H1 (cell line): Measurements from ENCODE around the gene FGFBP2. TPM values are rescaled to one million over a fixed set of nuclear protein-coding genes. Genes with fewer than 3 reads are reported as not detected.

Experiments used
- CTCF ChIA-PET: fragments of 300-600 bp; sonication (Branson Sonifier 250); formaldehyde crosslinking; loops from one replicate; lab custom pipeline; 2021; ENCODE audit not compliant: partially characterized antibody; lab: Charles Lee
- POLR2A ChIA-PET: fragments of 300-600 bp; sonication (Branson Sonifier 250); formaldehyde crosslinking; loops from one replicate; lab custom pipeline; 2021; ENCODE audit warnings: inconsistent platforms; ENCODE audit not compliant: partially characterized antibody; lab: Charles Lee
- DNase-seq, 2 experiments: peaks; one replicate each; pipeline versions ENCODE4 v3.0.0 to v3.0.0-alpha.2; 2010 to 2022; ENCODE audit warnings: low spot score in 2 of 2, low read depth in 1 of 2, mixed read lengths in 1 of 2
- FAIRE-seq: peaks from 2 replicates; lab custom pipeline; 2011; peaks lifted over from hg19 to GRCh38; lab: Jason Lieb, UNC
- H2AFZ ChIP-seq: 2 replicates; pipeline ENCODE4 v1.8.1; 2012; ENCODE audit warnings: low read length, inconsistent platforms
- H2AK5ac ChIP-seq: 2 replicates; pipeline ENCODE4 v1.6.1; 2013; ENCODE audit warnings: low read depth, low read length
- H2BK120ac ChIP-seq: replicated peaks from 2 replicates; pipeline ENCODE3; 2013; ENCODE audit warnings: low read depth, low read length, inconsistent platforms
- H2BK12ac ChIP-seq: 2 replicates; pipeline ENCODE4 v1.6.1; 2013; ENCODE audit warnings: low read depth, low read length
- H2BK15ac ChIP-seq: 2 replicates; pipeline ENCODE4 v1.6.1; 2013; ENCODE audit warnings: low read length
- H2BK20ac ChIP-seq: 2 replicates; pipeline ENCODE4 v1.6.1; 2013; ENCODE audit warnings: low read length
- H2BK5ac ChIP-seq: 2 replicates; pipeline ENCODE4 v1.6.1; 2013; ENCODE audit warnings: low read depth, low read length
- H3K14ac ChIP-seq: 2 replicates; pipeline ENCODE4 v1.6.1; 2013; ENCODE audit warnings: inconsistent platforms; ENCODE audit not compliant: insufficient read length
- H3K18ac ChIP-seq: 2 replicates; pipeline ENCODE4 v1.6.1; 2013; ENCODE audit warnings: low read length; ENCODE audit errors: extremely low read depth
- H3K23ac ChIP-seq: 2 replicates; pipeline ENCODE4 v1.6.1; 2013; ENCODE audit warnings: inconsistent platforms; ENCODE audit not compliant: insufficient read length
- H3K23me2 ChIP-seq: 2 replicates; pipeline ENCODE4 v1.6.1; 2013; ENCODE audit warnings: low read depth, low read length
- H3K27ac ChIP-seq: 2 replicates; pipeline ENCODE4 v1.6.1; 2011; ENCODE audit warnings: low read depth, low read length, inconsistent platforms
- H3K27me3 ChIP-seq, 4 experiments: replicated peaks in 1 of 4; 1 replicate in 1 of 4; 2 replicates in 3 of 4; pipeline versions ENCODE4 v1.6.1 to v1.8.1; 2011 to 2013; ENCODE audit warnings: low read length in 3 of 4, mild to moderate bottlenecking in 3 of 4, inconsistent platforms in 2 of 4, mixed read lengths in 2 of 4, moderate library complexity in 1 of 4; ENCODE audit not compliant: control insufficient read depth in 3 of 4, insufficient read depth in 3 of 4; ENCODE audit errors: extremely low read depth in 1 of 4
- H3K36me3 ChIP-seq, 4 experiments: 2 replicates each; pipeline versions ENCODE4 v1.6.1 to v1.8.1; 2011 to 2013; ENCODE audit warnings: mild to moderate bottlenecking in 4 of 4, low read length in 3 of 4, moderate library complexity in 2 of 4, control low read depth in 1 of 4, inconsistent platforms in 1 of 4; ENCODE audit not compliant: insufficient read depth in 4 of 4, control insufficient read depth in 2 of 4
- H3K4ac ChIP-seq: replicated peaks from 2 replicates; pipeline ENCODE3; 2013; ENCODE audit warnings: low read length, low read depth, mixed read lengths, inconsistent platforms; ENCODE audit not compliant: insufficient read length
- H3K4me1 ChIP-seq, 4 experiments: replicated peaks in 1 of 4; 1 replicate in 1 of 4; 2 replicates in 3 of 4; pipeline versions ENCODE4 v1.6.1 to v1.8.1; 2011 to 2013; ENCODE audit warnings: low read length in 3 of 4, inconsistent platforms in 2 of 4, mixed read lengths in 1 of 4; ENCODE audit not compliant: insufficient read depth in 4 of 4, control insufficient read depth in 3 of 4
- H3K4me2 ChIP-seq, 2 experiments: 2 replicates each; pipeline versions ENCODE4 v1.6.1 to v1.8.1; 2011 to 2013; ENCODE audit warnings: low read depth in 2 of 2, low read length in 2 of 2, control low read depth in 1 of 2, inconsistent platforms in 1 of 2, mild to moderate bottlenecking in 1 of 2; ENCODE audit not compliant: insufficient read depth in 1 of 2
- H3K4me3 ChIP-seq, 4 experiments: fragments of 200-600, 300-600 bp in 1 of 4; sonication (generic), shearing (Covaris generic), sonication (Bioruptor Twin) in 1 of 4; 2 replicates each; pipeline versions ENCODE4 v1.5.1 to v1.8.1; 2011 to 2016; ENCODE audit warnings: low read length in 4 of 4, low read depth in 3 of 4, control low read depth in 2 of 4, inconsistent platforms in 2 of 4, mild to moderate bottlenecking in 2 of 4, mixed read lengths in 1 of 4, moderate library complexity in 1 of 4; ENCODE audit not compliant: insufficient read depth in 2 of 4; ENCODE audit errors: extremely low read depth in 1 of 4
- H3K56ac ChIP-seq: replicated peaks from 2 replicates; pipeline ENCODE3; 2013; ENCODE audit warnings: low read depth, mild to moderate bottlenecking, mixed read lengths, low read length, inconsistent platforms; ENCODE audit not compliant: insufficient read length
- H3K79me1 ChIP-seq: 2 replicates; pipeline ENCODE4 v1.6.1; 2013; ENCODE audit warnings: low read depth, low read length, control low read depth
- H3K79me2 ChIP-seq, 2 experiments: 2 replicates each; pipeline versions ENCODE4 v1.6.1 to v1.8.1; 2012 to 2013; ENCODE audit warnings: low read length in 2 of 2, mild to moderate bottlenecking in 2 of 2, inconsistent platforms in 1 of 2; ENCODE audit not compliant: insufficient read depth in 2 of 2, control insufficient read depth in 1 of 2
- H3K9ac ChIP-seq, 4 experiments: replicated peaks in 1 of 4; 1 replicate in 1 of 4; 2 replicates in 3 of 4; pipeline versions ENCODE4 v1.6.1 to v1.8.1; 2011 to 2013; ENCODE audit warnings: low read depth in 3 of 4, low read length in 3 of 4, control low read depth in 2 of 4, mild to moderate bottlenecking in 2 of 4, moderate library complexity in 2 of 4, inconsistent platforms in 1 of 4; ENCODE audit errors: extremely low read depth in 1 of 4
- H3K9me3 ChIP-seq, 2 experiments: 2 replicates each; pipeline versions ENCODE4 v1.6.1 to v1.8.1; 2012 to 2013; ENCODE audit warnings: mild to moderate bottlenecking in 2 of 2, moderate library complexity in 2 of 2, control low read depth in 1 of 2, inconsistent platforms in 1 of 2, low read depth in 1 of 2, low read length in 1 of 2, mixed read lengths in 1 of 2; ENCODE audit not compliant: insufficient read depth in 2 of 2
- H4K20me1 ChIP-seq, 2 experiments: replicated peaks in 1 of 2; 2 replicates each; pipeline versions ENCODE3 to v1.8.1; 2011 to 2013; ENCODE audit warnings: inconsistent platforms in 2 of 2, low read length in 2 of 2, mild to moderate bottlenecking in 1 of 2; ENCODE audit not compliant: insufficient read depth in 2 of 2, control insufficient read depth in 1 of 2
- H4K5ac ChIP-seq: 2 replicates; pipeline ENCODE4 v1.6.1; 2013; ENCODE audit warnings: low read length, low read depth, mixed read lengths, inconsistent platforms; ENCODE audit not compliant: insufficient read length
- H4K8ac ChIP-seq: 2 replicates; pipeline ENCODE4 v1.8.0; 2013; ENCODE audit warnings: mild to moderate bottlenecking, moderate library complexity, low read length, inconsistent platforms; ENCODE audit not compliant: insufficient read depth; ENCODE audit errors: extremely low read depth
- H4K91ac ChIP-seq: replicated peaks from 2 replicates; pipeline ENCODE3; 2013; ENCODE audit warnings: low read length, mixed read lengths, inconsistent platforms; ENCODE audit not compliant: insufficient read length
- CHD2 ChIP-seq: IDR thresholded peaks from 2 replicates; pipeline ENCODE4 v1.6.1; 2012; ENCODE audit warnings: low read length, improper control_type of control experiment
- EP300 ChIP-seq, 2 experiments: IDR thresholded peaks; 1 replicate in 1 of 2; 2 replicates in 1 of 2; pipeline ENCODE4 v1.6.1; 2011 to 2012; ENCODE audit warnings: low read depth in 2 of 2, low read length in 2 of 2, mild to moderate bottlenecking in 2 of 2, borderline replicate concordance in 1 of 2, inconsistent platforms in 1 of 2, moderate library complexity in 1 of 2
- HDAC6 ChIP-seq: IDR thresholded peaks from one replicate; pipeline ENCODE4 v1.7.1; 2012; ENCODE audit warnings: low read depth, mild to moderate bottlenecking, inconsistent platforms, low read length, moderate library complexity
- PHF8 ChIP-seq: fragments of 200-600 bp; sonication (generic); conservative IDR thresholded peaks from 2 replicates; pipeline ENCODE4 v1.7.1; 2012; ENCODE audit warnings: low read depth, mild to moderate bottlenecking, inconsistent platforms, low read length, moderate library complexity
- RBBP5 ChIP-seq: IDR thresholded peaks from 2 replicates; pipeline ENCODE4 v1.7.1; 2012; ENCODE audit warnings: low read depth, mild to moderate bottlenecking, inconsistent platforms, low read length, moderate library complexity, borderline replicate concordance
- TAF1 ChIP-seq: IDR thresholded peaks from 2 replicates; pipeline ENCODE4 v1.6.1; 2011; ENCODE audit warnings: mild to moderate bottlenecking, low read depth, low read length
- WGBS, 2 experiments: shearing (Covaris generic) in 1 of 2; methylation state at CpG; one replicate each; pipeline versions ENCODE4 v1.1.6 to v1.1.7; 2013 to 2015; ENCODE audit warnings: low lambda C conversion rate in 2 of 2, mixed read lengths in 2 of 2, inconsistent platforms in 1 of 2, low coverage in 1 of 2, missing lambda C conversion rate in 1 of 2; ENCODE audit not compliant: insufficient replicate concordance in 2 of 2, insufficient coverage in 1 of 2, insufficient read length in 1 of 2; ENCODE audit errors: extremely low coverage in 1 of 2, missing lambda C conversion rate in 1 of 2; 5-methylcytosine and 5-hydroxymethylcytosine counted together
- polyA plus RNA-seq, 7 experiments: library from polyadenylated mRNA; depleted of rRNA in 3 of 7; stranded (reverse) in 5 of 7; unstranded in 2 of 7; fragments of >200 nt in 5 of 7; fragments of 200-250 nt in 2 of 7; gene quantifications; 1 replicate in 5 of 7; 2 replicates in 1 of 7; 4 replicates in 1 of 7; pipeline versions ENCODE4 v1.2.1 to v1.2.3, GENCODE V29; 2011 to 2013; ENCODE audit warnings: missing spikeins in 2 of 7, mixed read lengths in 2 of 7
- total RNA-seq: library from RNA; stranded (reverse); fragmentation: NEBNext Ultra II Directional; extraction: Animal tissue kit (Norgen Biotek cat#: 25700); gene quantifications from 2 replicates; pipeline ENCODE4 v1.2.1, GENCODE V29; 2021

FGFBP2 gene
- total and polyA plus RNA-seq, 2 of the 8 experiments (the other 6 are each of a cell fraction or from before 2014, with no cell fraction given) = 0.15 TPM; not detected in 1

DNA sequence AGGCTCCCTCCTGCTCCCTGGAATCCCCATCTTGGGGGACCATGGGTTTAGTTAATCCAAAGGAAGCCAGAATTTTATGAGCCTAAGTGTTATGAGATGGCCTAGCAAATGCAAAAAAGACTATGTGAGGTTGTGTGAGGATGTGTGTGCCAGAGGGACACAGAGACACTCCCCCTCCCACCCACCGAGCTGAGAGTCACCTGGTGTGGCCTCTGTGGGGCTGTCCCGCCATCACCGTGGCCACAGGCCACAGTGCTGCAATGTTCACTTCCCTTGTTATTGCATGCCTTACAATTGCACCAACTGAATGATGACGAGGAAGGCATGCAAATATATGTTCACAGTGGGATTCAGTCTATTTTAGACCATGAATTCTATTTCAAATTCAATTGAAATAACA, 601 bp upstream of the FGFBP2 start:
- no peak for FAIRE-seq
- Histone ChIP-seq H3K79me2 (no peaks in the 10 kb centered on the region), H3K27ac (no peak overlapping the region), H2BK12ac (no peak overlapping the region), H3K4ac (no peak overlapping the region), H2BK20ac (no peak overlapping the region), H3K4me3 (no peak overlapping the region), H2BK120ac (no peak overlapping the region), H3K36me3 (peaks cover 0 to 3% (median 0%) of the 10 kb centered on the region in 4 experiments; a peak in 1 of 8 replicates), H3K56ac (no peak overlapping the region), H4K20me1 (no peaks in the 10 kb centered on the region), H3K9ac (no peak overlapping the region), H3K23ac (no peak overlapping the region), H4K91ac (no peak overlapping the region), H3K4me1 (peaks cover 0 to 2% (median 0%) of the 10 kb centered on the region in 4 experiments; a peak in 3 of 7 replicates), H4K5ac (no peak overlapping the region), H4K8ac (no peak overlapping the region), H2BK5ac (no peak overlapping the region), H3K14ac (no peak overlapping the region), H2AFZ (no peak overlapping the region), H3K79me1 (no peaks in the 10 kb centered on the region), H3K18ac (no peak overlapping the region), H2BK15ac (no peak overlapping the region), H3K4me2 (no peak overlapping the region), H3K23me2 (no peaks in the 10 kb centered on the region), H3K27me3 (no peaks in the 10 kb centered on the region), H3K9me3 (0 out of 4 replicates have a peak, but pooled peaks cover 0 to 3% of the 10 kb centered on the region in 2 experiments), H2AK5ac (no peak overlapping the region)
- ChIA-PET CTCF (interaction anchor here (0.6 to 7.6 kb wide), 21 partner anchors 10 to 339 kb away, joined by 3 to 64 read pairs (median 3); no protein-coding TSS in a partner anchor), POLR2A (interaction anchor here (0.6 to 1.0 kb wide), 2 partner anchors 121 to 287 kb away, joined by 3 to 4 read pairs; no protein-coding TSS in a partner anchor)
- 89% methylated on average over 4 of the region's 4 CpGs; no CpG with 5 or more reads in 1 of the 2 experiments for WGBS, 2 experiments
- no peak for DNase-seq
- TF ChIP-seq RBBP5 = no peak
- no peak for TF ChIP-seq CHD2
- no peak for TF ChIP-seq HDAC6
- TF ChIP-seq EP300 (IDR thresholded peaks at IDR 0.05; ENCODE audit: borderline replicate concordance in 1 of 2, low read depth in 2 of 2, low read length in 2 of 2) = no peak
- no peak for TF ChIP-seq TAF1
- no peak for TF ChIP-seq PHF8
